Gastrocnemius medialis (tissue), 4 donors: ENCODE measurements around the gene CTRB1. TPM values are rescaled to one million over a fixed set of nuclear protein-coding genes. Genes with fewer than 3 reads are reported as not detected.

ENCODE experiments used
- ATAC-seq, 2 donors: fragments of 150-250 bp; one replicate each; pipeline ENCODE4 v1.9.1; 2016
- DNase-seq, 2 donors: peaks; one replicate each; pipeline ENCODE4 v3.0.0-alpha.2; 2019
- H3K27ac ChIP-seq, 4 donors: fragments of 200-600 bp; sonication (generic); 1 replicate in 1 of 4; 2 replicates in 3 of 4; pipeline ENCODE4 v1.5.1; 2016 to 2018; ENCODE audit warnings: mild to moderate bottlenecking in 2 of 4, moderate library complexity in 1 of 4
- H3K27me3 ChIP-seq, 3 donors: fragments of 200-600 bp; sonication (generic) in 2 of 3; 1 replicate in 1 of 3; 2 replicates in 2 of 3; pipeline versions ENCODE4 v1.5.1 to v1.6.0; 2016 to 2019; ENCODE audit warnings: mild to moderate bottlenecking in 1 of 3, moderate library complexity in 1 of 3
- H3K36me3 ChIP-seq, 2 donors: fragments of 200-600 bp; sonication (generic) in 1 of 2; one replicate each; pipeline ENCODE4 v1.5.1; 2017 to 2018
- H3K4me1 ChIP-seq, 2 donors: fragments of 200-600 bp; sonication (generic) in 1 of 2; one replicate each; pipeline ENCODE4 v1.5.1; 2016 to 2017; ENCODE audit warnings: mild to moderate bottlenecking in 2 of 2
- H3K4me3 ChIP-seq, 4 donors: fragments of 200-600 bp; sonication (generic) in 3 of 4; 1 replicate in 1 of 4; 2 replicates in 3 of 4; pipeline ENCODE4 v1.5.1; 2016 to 2019; ENCODE audit warnings: mild to moderate bottlenecking in 2 of 4
- H3K9me3 ChIP-seq, 3 donors: fragments of 200-600 bp; sonication (generic) in 2 of 3; 1 replicate in 1 of 3; 2 replicates in 2 of 3; pipeline ENCODE4 v1.5.1; 2016 to 2019
- POLR2A ChIP-seq, 2 donors: fragments of 450-650 bp; IDR thresholded peaks; one replicate each; pipeline ENCODE4 v1.6.1; 2017; ENCODE audit warnings: antibody characterized with exemption in 2 of 2, mild to moderate bottlenecking in 2 of 2, moderate library complexity in 2 of 2
- in situ Hi-C, 4 donors: fragments of 200-750 bp; cut with MboI; loops; one replicate each; pipeline versions ENCODE4 v1.15.0 to v1.8.0; 2017; ENCODE audit warnings: low sequenced_read_pairs in 4 of 4
- intact Hi-C: fragments of 100-400 bp; cut with DNase I; formaldehyde crosslinking; loops from one replicate; pipeline ENCODE4 v1.15.1; 2023; ENCODE audit warnings: low total_unique reads
- total RNA-seq, 4 donors: library from RNA; depleted of rRNA; stranded (reverse); fragments of >200 nt; gene quantifications; one replicate each; pipeline versions ENCODE4 v1.1.0 to v1.2.3, GENCODE V29; 2016
- TF ChIP-seq, protein P1 (sequence below), 5 experiments: fragments of 450-650 bp in 3 of 5; fragments of 200-600 bp in 2 of 5; sonication (generic) in 2 of 5; IDR thresholded peaks in 4 of 5; conservative IDR thresholded peaks in 1 of 5; 1 replicate in 4 of 5; 2 replicates in 1 of 5; pipeline ENCODE4 v1.5.1; 2016 to 2019; ENCODE audit warnings: antibody characterized with exemption in 5 of 5, mild to moderate bottlenecking in 3 of 5, moderate library complexity in 3 of 5

CTRB1 gene
- total RNA-seq, 4 donors from 2014 or later = not detected

GRCh38 chr16:75189638-75190245 lies 29.0 kb upstream of the CTRB1 start:
- Histone ChIP-seq H3K27ac (no peak overlapping the region), H3K4me3 (no peak overlapping the region), H3K36me3 (no peaks in the 10 kb centered on the region), H3K27me3 (no peaks in the 10 kb centered on the region), H3K4me1 (no peaks in the 10 kb centered on the region), H3K9me3 (no peaks in the 10 kb centered on the region)
- intact Hi-C loops (no loop called here), in situ Hi-C loops (loop anchor here in 1 of 4 donors (10.0 to 25.0 kb wide), 2 partner anchors 215 to 573 kb away; no protein-coding TSS in a partner anchor)
- ATAC-seq (no peak), DNase-seq (no peak)
- no peak for TF ChIP-seq POLR2A (IDR thresholded peaks at IDR 0.05)
- TF ChIP-seq, protein P1, sequence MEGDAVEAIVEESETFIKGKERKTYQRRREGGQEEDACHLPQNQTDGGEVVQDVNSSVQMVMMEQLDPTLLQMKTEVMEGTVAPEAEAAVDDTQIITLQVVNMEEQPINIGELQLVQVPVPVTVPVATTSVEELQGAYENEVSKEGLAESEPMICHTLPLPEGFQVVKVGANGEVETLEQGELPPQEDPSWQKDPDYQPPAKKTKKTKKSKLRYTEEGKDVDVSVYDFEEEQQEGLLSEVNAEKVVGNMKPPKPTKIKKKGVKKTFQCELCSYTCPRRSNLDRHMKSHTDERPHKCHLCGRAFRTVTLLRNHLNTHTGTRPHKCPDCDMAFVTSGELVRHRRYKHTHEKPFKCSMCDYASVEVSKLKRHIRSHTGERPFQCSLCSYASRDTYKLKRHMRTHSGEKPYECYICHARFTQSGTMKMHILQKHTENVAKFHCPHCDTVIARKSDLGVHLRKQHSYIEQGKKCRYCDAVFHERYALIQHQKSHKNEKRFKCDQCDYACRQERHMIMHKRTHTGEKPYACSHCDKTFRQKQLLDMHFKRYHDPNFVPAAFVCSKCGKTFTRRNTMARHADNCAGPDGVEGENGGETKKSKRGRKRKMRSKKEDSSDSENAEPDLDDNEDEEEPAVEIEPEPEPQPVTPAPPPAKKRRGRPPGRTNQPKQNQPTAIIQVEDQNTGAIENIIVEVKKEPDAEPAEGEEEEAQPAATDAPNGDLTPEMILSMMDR (IDR thresholded peaks at IDR 0.05 in 4 of 5, conservative IDR thresholded peaks at IDR 0.05 in 1 of 5) = no peak

- no peak for TF ChIP-seq POLR2A (IDR thresholded peaks at IDR 0.05)
- TF ChIP-seq, protein P1 (IDR thresholded peaks at IDR 0.05 in 4 of 5, conservative IDR thresholded peaks at IDR 0.05 in 1 of 5) = no peak
- Histone ChIP-seq H3K27me3 (peaks cover 0 to 3% (median 2%) of the 10 kb centered on the region in 3 donors), H3K4me3 (no peak overlapping the region), H3K36me3 (no peaks in the 10 kb centered on the region), H3K27ac (no peak overlapping the region), H3K9me3 (no peaks in the 10 kb centered on the region), H3K4me1 (no peaks in the 10 kb centered on the region)
- ATAC-seq (no peak), DNase-seq (no peak)
- in situ Hi-C loops = loop anchor here in 1 of 4 donors (10.0 to 25.0 kb wide), 2 partner anchors 212 to 570 kb away; no protein-coding TSS in a partner anchor
- intact Hi-C loops = no loop called here
Observed at GRCh38 chr16:75192606-75193264, 26.1 kb upstream of the CTRB1 start.

DNA sequence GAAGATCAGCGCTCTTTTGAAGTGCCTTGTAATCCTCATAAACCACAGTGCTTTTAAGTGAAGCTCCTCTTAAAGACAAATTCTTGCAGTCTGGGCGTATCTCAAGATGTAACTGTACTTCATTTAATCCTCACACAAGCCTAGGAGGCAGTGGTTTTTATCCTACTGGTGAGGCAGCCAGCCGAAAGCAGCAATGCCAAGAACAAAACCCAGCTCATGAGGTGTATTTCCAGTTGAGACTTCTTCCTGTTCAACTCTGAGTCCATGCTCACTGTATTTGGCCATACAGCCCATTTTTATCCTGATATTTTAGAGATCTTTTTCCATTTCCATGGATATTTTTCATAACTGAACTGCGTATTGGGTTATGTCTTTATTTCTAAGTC lies 25.5 kb upstream of the CTRB1 start:
- Histone ChIP-seq H3K27ac (no peak overlapping the region), H3K36me3 (no peaks in the 10 kb centered on the region), H3K9me3 (no peaks in the 10 kb centered on the region), H3K4me1 (no peaks in the 10 kb centered on the region), H3K27me3 (peaks cover 0 to 7% (median 6%) of the 10 kb centered on the region in 3 donors), H3K4me3 (no peak overlapping the region)
- no peak for TF ChIP-seq POLR2A (IDR thresholded peaks at IDR 0.05)
- TF ChIP-seq, protein P1 (IDR thresholded peaks at IDR 0.05 in 4 of 5, conservative IDR thresholded peaks at IDR 0.05 in 1 of 5) = no peak
- intact Hi-C loops (no loop called here), in situ Hi-C loops (loop anchor here in 1 of 4 donors (10.0 to 25.0 kb wide), 2 partner anchors 212 to 569 kb away; no protein-coding TSS in a partner anchor)
- ATAC-seq (no peak), DNase-seq (no peak)

GRCh38 chr16:75193730-75194444 lies 24.9 kb upstream of the CTRB1 start:
- Histone ChIP-seq H3K4me3 (no peak overlapping the region), H3K27me3 (peaks cover 0 to 10% (median 7%) of the 10 kb centered on the region in 3 donors), H3K36me3 (no peaks in the 10 kb centered on the region), H3K9me3 (no peaks in the 10 kb centered on the region), H3K27ac (no peak overlapping the region), H3K4me1 (no peaks in the 10 kb centered on the region)
- intact Hi-C loops = no loop called here
- DNase-seq (no peak), ATAC-seq (no peak)
- TF ChIP-seq POLR2A (IDR thresholded peaks at IDR 0.05) = no peak
- TF ChIP-seq, protein P1 (IDR thresholded peaks at IDR 0.05 in 4 of 5, conservative IDR thresholded peaks at IDR 0.05 in 1 of 5) = no peak
- in situ Hi-C loops = loop anchor here in 1 of 4 donors (10.0 to 25.0 kb wide), 2 partner anchors 211 to 568 kb away; no protein-coding TSS in a partner anchor
